Measurements from ENCODE around the gene ALPI. TPM values are rescaled to one million over a fixed set of nuclear protein-coding genes. Genes with fewer than 3 reads are reported as not detected.

Gene ALPI
- total and polyA plus RNA-seq, 10 donors = not detected

- intact Hi-C loops (cut with DNase I; ENCODE audit: low total_unique reads) = no loop called here
- 84 to 94% (median 91%) methylated on average over 16 to 18 of the region's 18 CpGs for WGBS, 5 donors
- no peak for TF ChIP-seq POLR2AphosphoS5 (IDR thresholded peaks at IDR 0.05)
- no peak for TF ChIP-seq CTCF (IDR thresholded peaks at IDR 0.05 in 8 of 11, conservative IDR thresholded peaks at IDR 0.05 in 3 of 11)
- TF ChIP-seq POLR2A (IDR thresholded peaks at IDR 0.05) = no peak
These were observed 8.0 kb downstream of the ALPI start for GRCh38 chr2:232463701-232464543.

DNA sequence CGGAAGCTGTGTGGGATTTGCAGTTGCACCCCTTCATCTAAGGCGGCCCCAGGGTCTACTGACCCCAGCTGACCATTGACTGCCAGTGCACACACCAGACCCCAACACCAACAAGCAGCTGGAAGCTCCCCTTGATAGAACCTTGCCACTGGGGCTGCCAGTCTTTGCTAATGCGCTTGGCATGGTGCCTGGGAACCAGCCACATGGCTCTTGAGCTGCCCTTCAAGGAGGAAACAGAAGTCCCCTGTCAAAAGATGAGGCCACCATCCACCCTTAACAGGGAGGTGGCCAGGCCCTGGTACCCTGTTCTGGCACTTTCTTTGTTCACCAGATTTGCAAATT is 8.6 kb downstream of the ALPI start:
- no peaks in the 10 kb centered on the region for H3K36me3 ChIP-seq
- WGBS, 5 donors = 53 to 93% (median 86%) methylated on average over 1 to 3 of the region's 3 CpGs
- no peak for DNase-seq
- H3K4me3 ChIP-seq = no peak overlapping the region
- peaks cover 0 to 12% (median 0%) of the 10 kb centered on the region in 7 donors for H3K27me3 ChIP-seq (replicated peaks in 1 of 7)
- no peak for TF ChIP-seq POLR2A (IDR thresholded peaks at IDR 0.05)
- no peak overlapping the region for H3K27ac ChIP-seq
- intact Hi-C loops (cut with DNase I; ENCODE audit: low total_unique reads) = no loop called here
- H3K9me3 ChIP-seq = peaks cover 0 to 5% (median 0%) of the 10 kb centered on the region in 8 donors
- H3K4me1 ChIP-seq = no peaks in the 10 kb centered on the region

More at GRCh38 chr2:232463701-232464543, 8.0 kb downstream of the ALPI start:
- no peak overlapping the region for H3K4me3 ChIP-seq
- peaks cover 0 to 18% (median 1%) of the 10 kb centered on the region in 7 donors for H3K27me3 ChIP-seq (replicated peaks in 1 of 7)
- no peaks in the 10 kb centered on the region for H3K36me3 ChIP-seq
- DNase-seq = peak; percentile 41
- H3K9me3 ChIP-seq = peaks cover 0 to 5% (median 0%) of the 10 kb centered on the region in 8 donors
- no peaks in the 10 kb centered on the region for H3K4me1 ChIP-seq
- no peak overlapping the region for H3K27ac ChIP-seq

GRCh38 chr2:232465061-232465460 is 9.1 kb downstream of the ALPI start:
- H3K4me3 ChIP-seq = no peak overlapping the region
- DNase-seq = peak; percentile 51
- TF ChIP-seq POLR2AphosphoS5 (IDR thresholded peaks at IDR 0.05) (no peak), CTCF (IDR thresholded peaks at IDR 0.05 in 8 of 11, conservative IDR thresholded peaks at IDR 0.05 in 3 of 11) (no peak), POLR2A (IDR thresholded peaks at IDR 0.05) (no peak)
- 82 to 89% (median 84%) methylated on average over 6 of the region's 6 CpGs for WGBS, 5 donors
- intact Hi-C loops (cut with DNase I; ENCODE audit: low total_unique reads) = no loop called here
- H3K4me1 ChIP-seq = no peaks in the 10 kb centered on the region
- no peaks in the 10 kb centered on the region for H3K36me3 ChIP-seq
- no peak overlapping the region for H3K27ac ChIP-seq
- H3K27me3 ChIP-seq (replicated peaks in 1 of 7) = peaks cover 0 to 7% (median 0%) of the 10 kb centered on the region in 7 donors
- peaks cover 0 to 5% (median 0%) of the 10 kb centered on the region in 8 donors for H3K9me3 ChIP-seq

DNA sequence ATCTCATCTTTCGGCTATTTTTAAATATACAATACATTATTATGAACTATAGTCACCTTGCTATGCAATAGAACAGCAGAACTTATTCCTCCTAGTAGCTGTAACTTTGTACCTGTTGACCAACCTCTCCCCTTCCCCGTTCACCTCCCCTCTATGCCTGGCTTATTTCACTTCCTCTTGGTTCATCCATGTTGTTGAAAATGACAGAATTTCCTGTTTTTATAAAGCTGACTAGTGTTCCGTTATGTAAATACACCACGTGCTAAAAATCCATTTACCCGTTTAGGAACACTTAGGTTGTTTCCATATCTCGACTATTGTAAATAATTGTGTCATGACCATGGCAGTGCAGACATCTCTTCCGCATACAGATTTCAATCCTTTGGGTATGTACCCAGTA is 10.3 kb downstream of the ALPI start:
- no peak for DNase-seq
- Histone ChIP-seq H3K27me3 (replicated peaks in 1 of 7) (peaks cover 0 to 15% (median 0%) of the 10 kb centered on the region in 7 donors), H3K4me3 (no peak overlapping the region), H3K27ac (no peak overlapping the region), H3K9me3 (peaks cover 0 to 5% (median 0%) of the 10 kb centered on the region in 8 donors), H3K36me3 (no peaks in the 10 kb centered on the region), H3K4me1 (no peaks in the 10 kb centered on the region)
- 44 to 57% (median 52%) methylated on average over 7 of the region's 7 CpGs for WGBS, 5 donors
- intact Hi-C loops (cut with DNase I; ENCODE audit: low total_unique reads) = no loop called here
- TF ChIP-seq POLR2A (IDR thresholded peaks at IDR 0.05) (no peak), CTCF (IDR thresholded peaks at IDR 0.05 in 8 of 11, conservative IDR thresholded peaks at IDR 0.05 in 3 of 11) (no peak), POLR2AphosphoS5 (IDR thresholded peaks at IDR 0.05) (no peak)
